H9 (cell line): ENCODE data around the gene GPR146. TPM values are rescaled to one million over a fixed set of nuclear protein-coding genes. Genes with fewer than 3 reads are reported as not detected.
"Not testable (repeated sequence)": the region's sequence is repeated elsewhere in the genome, so short reads cannot be mapped to it uniquely, and the experiment has no call there.

Source experiments
- DNase-seq: peaks from one replicate; pipeline ENCODE4 v3.0.0-alpha.2; 2017
- H2AFZ ChIP-seq: one replicate; pipeline ENCODE4 v1.6.1; 2013; ENCODE audit warnings: mild to moderate bottlenecking, low read length, control low read depth, moderate library complexity
- H2AK5ac ChIP-seq: 2 replicates; pipeline ENCODE4 v1.6.1; 2013; ENCODE audit warnings: low read length, control low read depth, mixed read lengths; ENCODE audit not compliant: insufficient read length
- H2BK120ac ChIP-seq: one replicate; pipeline ENCODE4 v1.6.1; 2013; ENCODE audit warnings: low read depth, mild to moderate bottlenecking, low read length, control low read depth, inconsistent platforms; ENCODE audit not compliant: poor library complexity, severe bottlenecking
- H2BK12ac ChIP-seq: 2 replicates; pipeline ENCODE4 v1.6.1; 2013; ENCODE audit warnings: low read length, control low read depth, mixed read lengths, low read depth; ENCODE audit not compliant: insufficient read length
- H2BK15ac ChIP-seq: 2 replicates; pipeline ENCODE4 v1.6.1; 2013; ENCODE audit warnings: low read depth, low read length, control low read depth
- H2BK20ac ChIP-seq: one replicate; pipeline ENCODE4 v1.6.1; 2013; ENCODE audit warnings: low read depth, mild to moderate bottlenecking, low read length, control low read depth, inconsistent platforms; ENCODE audit not compliant: poor library complexity, severe bottlenecking
- H2BK5ac ChIP-seq: 2 replicates; pipeline ENCODE4 v1.6.1; 2013; ENCODE audit warnings: low read length, control low read depth, mixed read lengths; ENCODE audit not compliant: insufficient read length
- H3K14ac ChIP-seq: 2 replicates; pipeline ENCODE4 v1.6.1; 2013; ENCODE audit warnings: low read length, control low read depth; ENCODE audit not compliant: insufficient read depth
- H3K18ac ChIP-seq: 2 replicates; pipeline ENCODE4 v1.6.1; 2013; ENCODE audit warnings: low read depth, mild to moderate bottlenecking, mixed read lengths, low read length, control low read depth; ENCODE audit not compliant: insufficient read length
- H3K23ac ChIP-seq: 2 replicates; pipeline ENCODE4 v1.6.1; 2013; ENCODE audit warnings: low read length, control low read depth, mixed read lengths, low read depth; ENCODE audit not compliant: insufficient read length
- H3K23me2 ChIP-seq: 2 replicates; pipeline ENCODE4 v1.6.1; 2013; ENCODE audit warnings: low read depth, mild to moderate bottlenecking, mixed read lengths, low read length, control low read depth; ENCODE audit not compliant: insufficient read length, poor library complexity, severe bottlenecking
- H3K27ac ChIP-seq: 2 replicates; pipeline ENCODE4 v1.5.1; 2013; ENCODE audit warnings: low read length, control low read depth, mixed read lengths, low read depth; ENCODE audit not compliant: insufficient read length
- H3K27me3 ChIP-seq: 2 replicates; pipeline ENCODE4 v1.6.1; 2013; ENCODE audit warnings: low read length, control low read depth, inconsistent platforms; ENCODE audit not compliant: insufficient read depth
- H3K4ac ChIP-seq: 2 replicates; pipeline ENCODE4 v1.6.1; 2013; ENCODE audit warnings: low read depth, mild to moderate bottlenecking, control low read depth, inconsistent platforms, low read length, moderate library complexity
- H3K4me1 ChIP-seq: 2 replicates; pipeline ENCODE4 v1.6.1; 2013; ENCODE audit warnings: low read length, control low read depth, inconsistent platforms; ENCODE audit not compliant: insufficient read depth
- H3K4me2 ChIP-seq: 2 replicates; pipeline ENCODE4 v1.6.1; 2013; ENCODE audit warnings: low read length, control low read depth, mixed read lengths; ENCODE audit not compliant: insufficient read length, insufficient read depth
- H3K56ac ChIP-seq: 2 replicates; pipeline ENCODE4 v1.6.1; 2013; ENCODE audit warnings: low read depth, mild to moderate bottlenecking, mixed read lengths, low read length, control low read depth; ENCODE audit not compliant: insufficient read length
- H3K79me1 ChIP-seq: 2 replicates; pipeline ENCODE4 v1.6.1; 2013; ENCODE audit warnings: low read depth, mild to moderate bottlenecking, moderate library complexity, low read length, control low read depth, inconsistent platforms; ENCODE audit not compliant: insufficient read depth, poor library complexity, severe bottlenecking
- H3K79me2 ChIP-seq: 2 replicates; pipeline ENCODE4 v1.6.1; 2013; ENCODE audit warnings: low read length, control low read depth, inconsistent platforms; ENCODE audit not compliant: insufficient read depth
- H3K9ac ChIP-seq: 2 replicates; pipeline ENCODE4 v1.6.1; 2013; ENCODE audit warnings: low read length, control low read depth, mixed read lengths; ENCODE audit not compliant: insufficient read length; ENCODE audit errors: extremely low read depth
- H3K9me3 ChIP-seq: one replicate; pipeline ENCODE4 v1.6.1; 2013; ENCODE audit warnings: low read depth, low read length, inconsistent platforms; ENCODE audit not compliant: control insufficient read depth
- H3T11ph ChIP-seq: one replicate; pipeline ENCODE4 v1.6.1; 2013; ENCODE audit warnings: mild to moderate bottlenecking, low read length, control low read depth, inconsistent platforms
- H4K20me1 ChIP-seq: one replicate; pipeline ENCODE4 v1.6.1; 2013; ENCODE audit not compliant: control insufficient read depth, insufficient read length, insufficient read depth
- H4K5ac ChIP-seq: 2 replicates; pipeline ENCODE4 v1.6.1; 2013; ENCODE audit warnings: low read depth, mild to moderate bottlenecking, mixed read lengths, low read length, control low read depth; ENCODE audit not compliant: insufficient read length
- H4K8ac ChIP-seq: replicated peaks from 2 replicates; pipeline ENCODE4 v1.6.1; 2013; ENCODE audit warnings: low read length, control low read depth, mixed read lengths, low read depth; ENCODE audit not compliant: insufficient read length
- H4K91ac ChIP-seq: 2 replicates; pipeline ENCODE4 v1.6.1; 2013; ENCODE audit warnings: low read depth, mild to moderate bottlenecking, moderate library complexity, mixed read lengths, low read length, control low read depth; ENCODE audit not compliant: insufficient read length
- H3K27ac Mint-ChIP-seq, 3 experiments: 2 replicates in 2 of 3; 3 replicates in 1 of 3; pipeline ENCODE4 v1.8.0; 2020 to 2021; ENCODE audit warnings: mixed read lengths in 3 of 3, mild to moderate bottlenecking in 1 of 3, moderate library complexity in 1 of 3
- H3K27me3 Mint-ChIP-seq: 2 replicates; pipeline ENCODE4 v1.8.0; 2021; ENCODE audit warnings: low read depth, mild to moderate bottlenecking, moderate library complexity, mixed read lengths
- H3K36me3 Mint-ChIP-seq, 3 experiments: 2 replicates in 2 of 3; 3 replicates in 1 of 3; pipeline ENCODE4 v1.8.0; 2020 to 2021; ENCODE audit warnings: low read depth in 3 of 3, mixed read lengths in 3 of 3; ENCODE audit not compliant: insufficient read depth in 1 of 3
- H3K4me1 Mint-ChIP-seq, 2 experiments: 2 replicates each; pipeline ENCODE4 v1.8.0; 2020; ENCODE audit warnings: mixed read lengths in 2 of 2
- H3K4me3 Mint-ChIP-seq, 2 experiments: 2 replicates in 1 of 2; 3 replicates in 1 of 2; pipeline ENCODE4 v1.8.0; 2020 to 2021; ENCODE audit warnings: mild to moderate bottlenecking in 2 of 2, mixed read lengths in 2 of 2, moderate library complexity in 1 of 2
- H3K9me3 Mint-ChIP-seq, 2 experiments: 2 replicates in 1 of 2; 3 replicates in 1 of 2; pipeline ENCODE4 v1.8.0; 2020; ENCODE audit warnings: mild to moderate bottlenecking in 2 of 2, mixed read lengths in 2 of 2, moderate library complexity in 1 of 2
- WGBS: extraction: QIAGEN DNeasy Blood & Tissue Kit; methylation state at CpG from one replicate; pipeline ENCODE4 v1.1.7; 2013; ENCODE audit warnings: missing lambda C conversion rate, low lambda C conversion rate, mixed read lengths; ENCODE audit not compliant: insufficient read length; ENCODE audit errors: extremely low coverage; 5-methylcytosine and 5-hydroxymethylcytosine counted together
- total RNA-seq: library from RNA; stranded (reverse); gene quantifications from 2 replicates; pipeline ENCODE4 v1.2.1, GENCODE V29; 2021

GPR146 gene
- total RNA-seq, 1 experiment from 2014 or later, result 1.4 TPM

GRCh38 chr7:1036164-1036928 lies 8.0 kb upstream of the GPR146 start:
- not testable (repeated sequence) for H3K56ac ChIP-seq, H3K79me1 ChIP-seq, H3K27me3 ChIP-seq, H2BK20ac ChIP-seq, DNase-seq, H3K4me1 Mint-ChIP-seq, H3K18ac ChIP-seq, H3K4ac ChIP-seq, H2AFZ ChIP-seq, H3K23ac ChIP-seq, H2BK5ac ChIP-seq, H4K8ac ChIP-seq, H2AK5ac ChIP-seq, H3K4me1 ChIP-seq, H2BK120ac ChIP-seq, H3K23me2 ChIP-seq, H3K27ac Mint-ChIP-seq, H3K4me2 ChIP-seq, H2BK15ac ChIP-seq, H3K27ac ChIP-seq, H3T11ph ChIP-seq, H3K14ac ChIP-seq, H3K79me2 ChIP-seq, H4K20me1 ChIP-seq, H3K9ac ChIP-seq, H2BK12ac ChIP-seq, H4K5ac ChIP-seq, H4K91ac ChIP-seq, H3K4me3 Mint-ChIP-seq, H3K9me3 ChIP-seq, H3K27me3 Mint-ChIP-seq
- H3K9me3 Mint-ChIP-seq, result peaks cover 11 to 15% of the 10 kb centered on the region in 2 experiments; a peak in 4 of 5 replicates
- WGBS, result no CpG with 5 or more reads among the region's 40 CpGs
- H3K36me3 Mint-ChIP-seq, result peaks cover 10 to 16% (median 13%) of the 10 kb centered on the region in 3 experiments; a peak in 5 of 7 replicates

DNA sequence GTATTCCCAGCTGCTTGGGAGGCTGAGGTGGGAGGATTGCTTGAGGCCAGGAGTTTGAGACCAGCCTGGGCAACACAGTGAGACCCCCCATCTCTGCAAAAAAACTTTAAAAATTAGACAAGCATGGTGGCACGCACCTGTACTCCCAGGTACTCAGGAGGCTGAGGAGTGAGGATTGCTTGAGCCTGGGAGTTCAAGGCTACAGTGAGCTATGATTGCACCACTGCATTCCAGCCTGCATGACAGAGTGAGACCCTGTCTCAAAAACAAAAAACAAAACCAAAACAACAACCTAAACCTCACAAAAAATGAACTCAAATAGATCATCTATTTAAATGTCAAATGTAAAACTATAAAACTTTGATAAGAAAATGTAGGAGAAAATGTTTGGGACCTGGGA lies 4.1 kb upstream of the GPR146 start:
- not testable (repeated sequence) for H2AK5ac ChIP-seq, H3K23ac ChIP-seq, H3K27me3 Mint-ChIP-seq, H4K20me1 ChIP-seq, H3K18ac ChIP-seq, H3K14ac ChIP-seq, DNase-seq, H2BK20ac ChIP-seq, H2BK5ac ChIP-seq, H3K4me1 ChIP-seq, H3K4ac ChIP-seq, H4K5ac ChIP-seq, H2AFZ ChIP-seq, H3K79me2 ChIP-seq, H3K79me1 ChIP-seq, H2BK120ac ChIP-seq, H3K4me3 Mint-ChIP-seq, H3T11ph ChIP-seq, H3K27ac Mint-ChIP-seq, H3K9me3 ChIP-seq, H4K8ac ChIP-seq, H3K27ac ChIP-seq, H3K23me2 ChIP-seq, H3K27me3 ChIP-seq, H3K9ac ChIP-seq, H4K91ac ChIP-seq, H3K4me2 ChIP-seq, H3K56ac ChIP-seq, H2BK12ac ChIP-seq, H2BK15ac ChIP-seq
- WGBS, result no CpG with 5 or more reads among the region's 1 CpG
- peaks cover 21 to 29% of the 10 kb centered on the region in 2 experiments for H3K4me1 Mint-ChIP-seq
- peaks cover 9 to 12% of the 10 kb centered on the region in 2 experiments; a peak in 4 of 5 replicates for H3K9me3 Mint-ChIP-seq
- H3K36me3 Mint-ChIP-seq, result peaks cover 7 to 12% (median 8%) of the 10 kb centered on the region in 3 experiments; a peak in 5 of 7 replicates
